ENCODE data around the gene BCAR1. TPM values are rescaled to one million over a fixed set of nuclear protein-coding genes. Genes with fewer than 3 reads are reported as not detected.

Gene BCAR1
- total and polyA plus RNA-seq, 9 donors, result 2.4 to 90.2 (median 46.6) TPM

DNA sequence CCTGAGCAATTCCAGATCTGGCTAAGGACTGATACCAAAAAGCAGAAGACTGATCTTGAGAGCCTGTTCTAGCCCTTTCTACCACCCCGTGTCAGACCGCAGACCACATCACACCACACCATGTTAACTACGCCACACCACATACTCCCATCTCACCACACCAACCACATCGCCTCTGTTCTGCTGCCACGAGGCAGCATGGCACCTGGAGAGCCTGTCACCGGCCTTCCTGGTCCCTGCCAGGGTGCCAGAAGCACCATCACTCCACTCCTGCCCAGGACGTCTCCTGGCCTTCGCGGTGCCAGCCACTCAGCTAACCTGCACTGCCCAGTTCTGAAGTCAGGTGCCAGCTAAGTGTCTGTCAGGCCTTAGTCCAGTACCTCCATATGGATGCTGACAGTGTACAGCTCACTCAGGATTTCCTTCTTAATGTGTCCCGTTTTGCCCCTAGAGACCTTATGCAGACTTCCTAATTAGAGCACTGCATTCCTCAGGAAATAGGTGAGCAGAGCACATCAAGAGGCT lies 37.2 kb upstream of the BCAR1 start:
- no peak for DNase-seq
- intact Hi-C loops (cut with DNase I), result no loop called here
- H3K27ac ChIP-seq, result no peak overlapping the region

GRCh38 chr16:75288181-75288580 lies 36.8 kb upstream of the BCAR1 start:
- Histone ChIP-seq H3K9me3 (no peaks in the 10 kb centered on the region), H3K4me1 (ENCODE audit: insufficient read depth) (no peaks in the 10 kb centered on the region), H3K4me3 (no peak overlapping the region), H3K27ac (no peak overlapping the region), H3K27me3 (no peaks in the 10 kb centered on the region), H3K36me3 (no peaks in the 10 kb centered on the region)
- intact Hi-C loops (cut with DNase I), result no loop called here
- no peak for DNase-seq
- WGBS, 3 donors, result 86 to 87% (median 86%) methylated on average over 7 of the region's 7 CpGs
- TF ChIP-seq EP300 (IDR thresholded peaks at IDR 0.05), result no peak
- no peak for TF ChIP-seq POLR2A (IDR thresholded peaks at IDR 0.05)
- TF ChIP-seq, protein P1, sequence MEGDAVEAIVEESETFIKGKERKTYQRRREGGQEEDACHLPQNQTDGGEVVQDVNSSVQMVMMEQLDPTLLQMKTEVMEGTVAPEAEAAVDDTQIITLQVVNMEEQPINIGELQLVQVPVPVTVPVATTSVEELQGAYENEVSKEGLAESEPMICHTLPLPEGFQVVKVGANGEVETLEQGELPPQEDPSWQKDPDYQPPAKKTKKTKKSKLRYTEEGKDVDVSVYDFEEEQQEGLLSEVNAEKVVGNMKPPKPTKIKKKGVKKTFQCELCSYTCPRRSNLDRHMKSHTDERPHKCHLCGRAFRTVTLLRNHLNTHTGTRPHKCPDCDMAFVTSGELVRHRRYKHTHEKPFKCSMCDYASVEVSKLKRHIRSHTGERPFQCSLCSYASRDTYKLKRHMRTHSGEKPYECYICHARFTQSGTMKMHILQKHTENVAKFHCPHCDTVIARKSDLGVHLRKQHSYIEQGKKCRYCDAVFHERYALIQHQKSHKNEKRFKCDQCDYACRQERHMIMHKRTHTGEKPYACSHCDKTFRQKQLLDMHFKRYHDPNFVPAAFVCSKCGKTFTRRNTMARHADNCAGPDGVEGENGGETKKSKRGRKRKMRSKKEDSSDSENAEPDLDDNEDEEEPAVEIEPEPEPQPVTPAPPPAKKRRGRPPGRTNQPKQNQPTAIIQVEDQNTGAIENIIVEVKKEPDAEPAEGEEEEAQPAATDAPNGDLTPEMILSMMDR (IDR thresholded peaks at IDR 0.05), result no peak

More for the DNA sequence above, 37.2 kb upstream of the BCAR1 start:
- H3K36me3 ChIP-seq, result no peaks in the 10 kb centered on the region
- no peaks in the 10 kb centered on the region for H3K27me3 ChIP-seq
- TF ChIP-seq, protein P1 (IDR thresholded peaks at IDR 0.05), result no peak
- TF ChIP-seq POLR2A (IDR thresholded peaks at IDR 0.05), result no peak
- TF ChIP-seq EP300 (IDR thresholded peaks at IDR 0.05), result no peak
- no peaks in the 10 kb centered on the region for H3K9me3 ChIP-seq
- H3K4me1 ChIP-seq (ENCODE audit: insufficient read depth), result peaks cover 2% of the 10 kb centered on the region
- 90 to 92% (median 92%) methylated on average over 10 of the region's 10 CpGs for WGBS, 3 donors
- no peak overlapping the region for H3K4me3 ChIP-seq

DNA sequence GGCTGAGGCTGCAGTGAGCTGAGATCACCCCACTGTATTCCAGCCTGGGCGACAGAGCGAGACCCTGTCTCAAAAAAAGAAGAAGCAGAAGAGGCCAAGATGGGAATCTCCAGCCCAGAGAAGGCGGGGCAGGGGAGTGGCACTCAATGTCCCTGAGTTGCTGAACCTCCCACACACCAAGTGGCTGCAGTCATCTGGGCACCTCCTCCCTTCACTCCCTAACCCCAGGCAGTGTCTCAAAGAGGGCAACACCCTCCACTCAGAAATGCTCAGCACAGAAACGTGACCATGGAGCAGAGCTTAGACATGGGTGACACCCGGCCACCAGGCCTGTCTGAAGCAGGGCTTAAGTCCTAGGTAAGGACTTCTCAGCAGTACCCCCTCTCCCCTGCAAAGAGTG lies 36.3 kb upstream of the BCAR1 start:
- TF ChIP-seq, protein P1 (IDR thresholded peaks at IDR 0.05), result no peak
- TF ChIP-seq POLR2A (IDR thresholded peaks at IDR 0.05), result no peak
- no peak for TF ChIP-seq EP300 (IDR thresholded peaks at IDR 0.05)

GRCh38 chr16:75286389-75286788 lies 35.0 kb upstream of the BCAR1 start:
- intact Hi-C loops (cut with DNase I), result no loop called here
- 79 to 90% (median 85%) methylated on average over 6 of the region's 6 CpGs for WGBS, 3 donors

More for the DNA sequence above, 36.3 kb upstream of the BCAR1 start:
- H3K4me1 ChIP-seq (ENCODE audit: insufficient read depth), result no peaks in the 10 kb centered on the region
- no peak for DNase-seq
- H3K36me3 ChIP-seq, result no peaks in the 10 kb centered on the region
- intact Hi-C loops (cut with DNase I), result no loop called here
- no peak overlapping the region for H3K27ac ChIP-seq
- no peak overlapping the region for H3K4me3 ChIP-seq
- 85 to 93% (median 88%) methylated on average over 5 of the region's 5 CpGs for WGBS, 3 donors
- H3K27me3 ChIP-seq, result no peaks in the 10 kb centered on the region
- H3K9me3 ChIP-seq, result no peaks in the 10 kb centered on the region

More at GRCh38 chr16:75286389-75286788, 35.0 kb upstream of the BCAR1 start:
- DNase-seq, result no peak
- H3K36me3 ChIP-seq, result no peaks in the 10 kb centered on the region
- peaks cover 2% of the 10 kb centered on the region for H3K4me1 ChIP-seq (ENCODE audit: insufficient read depth)
- TF ChIP-seq, protein P1 (IDR thresholded peaks at IDR 0.05), result no peak
- TF ChIP-seq POLR2A (IDR thresholded peaks at IDR 0.05), result no peak
- TF ChIP-seq EP300 (IDR thresholded peaks at IDR 0.05), result no peak
- no peak overlapping the region for H3K4me3 ChIP-seq
- no peaks in the 10 kb centered on the region for H3K9me3 ChIP-seq
- no peak overlapping the region for H3K27ac ChIP-seq
- no peaks in the 10 kb centered on the region for H3K27me3 ChIP-seq
